ENCODE data around the gene GRK5.
"Not testable (repeated sequence)": the region's sequence is repeated elsewhere in the genome, so short reads cannot be mapped to it uniquely, and the experiment has no call there.

Gene GRK5

GRCh38 chr10:119449760-119450461 lies 242.5 kb downstream of the GRK5 start:
- peak; percentile 35 for DNase-seq

DNA sequence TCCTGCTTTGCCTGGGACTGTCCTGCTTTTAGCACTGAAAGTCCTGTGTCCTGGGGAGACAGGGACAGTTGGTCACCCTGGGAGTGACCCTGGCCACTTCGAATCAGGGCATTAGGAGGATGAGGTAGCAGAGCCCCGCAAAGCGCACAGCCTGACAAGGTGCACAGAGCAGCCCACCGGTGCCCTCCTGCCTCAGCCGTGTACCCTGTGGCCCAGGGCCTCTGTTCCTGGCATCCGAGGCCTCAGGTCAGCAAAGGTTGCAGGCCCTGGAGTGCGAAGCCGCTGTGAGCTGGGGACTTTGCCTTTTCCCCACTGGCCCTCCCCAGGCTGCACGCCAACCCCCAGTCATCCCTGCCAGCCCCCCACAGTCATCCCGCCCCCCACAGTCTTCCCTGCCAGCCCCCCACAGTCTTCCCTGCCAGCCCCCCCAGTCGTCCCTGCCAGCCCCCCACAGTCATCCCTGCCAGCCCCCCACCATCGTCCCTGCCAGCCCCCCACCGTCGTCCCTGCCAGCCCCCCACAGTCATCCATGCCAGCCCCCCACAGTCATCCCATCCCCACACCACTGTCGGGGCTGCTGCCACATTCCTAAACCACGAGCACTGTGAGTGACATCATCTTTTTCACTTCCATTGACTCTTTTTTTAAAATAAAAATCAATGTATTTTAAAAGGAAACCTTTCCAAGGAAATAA lies 243.4 kb downstream of the GRK5 start:
- DNase-seq = no peak

GRCh38 chr10:119451300-119451896 lies 244.0 kb downstream of the GRK5 start:
- DNase-seq = no peak

DNA sequence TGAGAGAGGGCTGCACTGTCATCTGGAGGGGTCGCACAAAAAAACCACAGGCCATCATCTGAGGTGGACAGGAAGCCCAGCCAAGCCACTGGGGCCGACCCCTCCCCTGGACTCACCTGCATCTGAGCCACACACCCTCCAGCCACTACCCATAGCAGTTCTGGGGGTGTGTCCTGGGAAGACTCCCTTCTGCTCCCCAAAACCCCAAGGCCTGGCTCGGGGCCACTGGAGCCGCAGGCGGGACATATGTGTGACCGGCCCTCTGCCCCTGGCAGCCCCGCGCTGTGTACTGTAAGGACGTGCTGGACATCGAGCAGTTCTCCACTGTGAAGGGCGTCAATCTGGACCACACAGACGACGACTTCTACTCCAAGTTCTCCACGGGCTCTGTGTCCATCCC lies 245.0 kb downstream of the GRK5 start:
- no peak for DNase-seq

DNA sequence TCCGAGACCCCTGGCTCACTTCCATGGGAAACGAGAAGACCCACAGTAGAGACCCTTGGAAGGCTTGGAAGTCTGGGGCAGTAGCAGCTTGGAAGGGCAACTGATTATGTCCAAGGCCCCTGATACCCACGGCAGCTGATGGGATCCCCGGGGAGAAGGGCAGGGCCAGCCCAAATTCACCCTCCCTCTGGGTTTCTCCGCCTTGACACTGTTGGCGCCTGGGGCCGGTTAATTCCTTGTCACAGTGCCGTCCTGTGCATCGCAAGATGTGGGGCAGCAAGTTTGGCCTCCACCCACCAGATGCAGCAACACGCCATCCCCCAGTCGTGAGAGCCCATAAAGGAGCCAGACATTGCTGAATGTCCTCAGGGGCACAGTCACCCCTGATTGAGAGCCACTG lies 245.9 kb downstream of the GRK5 start:
- no peak for DNase-seq

DNA sequence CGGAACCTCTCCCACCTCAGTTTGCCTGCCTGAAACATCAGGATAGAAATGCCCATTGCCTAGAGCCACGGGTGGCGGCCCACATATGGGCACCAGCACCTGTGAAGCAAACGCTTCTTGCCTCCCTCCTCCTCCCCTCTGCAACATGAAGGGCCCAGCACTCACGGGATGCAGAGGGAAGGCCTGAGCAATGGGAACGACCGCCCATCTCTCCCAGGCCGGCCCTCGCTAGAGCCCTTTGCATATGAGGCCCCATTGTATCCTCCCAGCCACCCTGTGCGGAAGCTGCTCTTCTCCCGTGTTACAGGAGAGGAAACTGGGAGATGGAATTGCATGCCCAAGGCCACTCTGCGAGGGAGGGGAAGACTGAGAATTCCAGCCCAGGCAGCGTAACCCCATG lies 246.9 kb downstream of the GRK5 start:
- DNase-seq = no peak

- DNase-seq = no peak
Measured at GRCh38 chr10:119454990-119455389, 247.6 kb downstream of the GRK5 start.

- DNase-seq = no peak
Measured at GRCh38 chr10:119455609-119456434, 248.5 kb downstream of the GRK5 start.

DNA sequence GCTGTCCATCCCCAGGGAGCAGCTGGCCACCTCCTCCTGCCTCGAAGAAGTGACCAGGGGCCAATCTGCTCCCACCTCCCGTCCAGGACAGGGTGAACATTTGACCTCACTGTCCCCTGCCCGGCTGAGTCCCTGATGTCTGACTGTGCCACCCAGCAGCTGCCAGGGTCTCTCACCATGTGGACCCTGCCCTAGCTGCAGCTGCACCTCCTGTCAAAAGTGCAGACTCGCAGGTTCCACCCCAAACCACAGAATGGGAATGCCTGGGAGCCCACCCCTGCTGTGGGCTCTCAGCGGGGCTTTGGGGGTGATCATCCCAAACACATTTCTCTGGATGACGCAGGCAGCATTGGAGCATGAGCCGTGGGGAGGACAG lies 249.1 kb downstream of the GRK5 start:
- DNase-seq = no peak

- DNase-seq = no peak
Measured at GRCh38 chr10:119457966-119458766, 250.8 kb downstream of the GRK5 start.

DNA sequence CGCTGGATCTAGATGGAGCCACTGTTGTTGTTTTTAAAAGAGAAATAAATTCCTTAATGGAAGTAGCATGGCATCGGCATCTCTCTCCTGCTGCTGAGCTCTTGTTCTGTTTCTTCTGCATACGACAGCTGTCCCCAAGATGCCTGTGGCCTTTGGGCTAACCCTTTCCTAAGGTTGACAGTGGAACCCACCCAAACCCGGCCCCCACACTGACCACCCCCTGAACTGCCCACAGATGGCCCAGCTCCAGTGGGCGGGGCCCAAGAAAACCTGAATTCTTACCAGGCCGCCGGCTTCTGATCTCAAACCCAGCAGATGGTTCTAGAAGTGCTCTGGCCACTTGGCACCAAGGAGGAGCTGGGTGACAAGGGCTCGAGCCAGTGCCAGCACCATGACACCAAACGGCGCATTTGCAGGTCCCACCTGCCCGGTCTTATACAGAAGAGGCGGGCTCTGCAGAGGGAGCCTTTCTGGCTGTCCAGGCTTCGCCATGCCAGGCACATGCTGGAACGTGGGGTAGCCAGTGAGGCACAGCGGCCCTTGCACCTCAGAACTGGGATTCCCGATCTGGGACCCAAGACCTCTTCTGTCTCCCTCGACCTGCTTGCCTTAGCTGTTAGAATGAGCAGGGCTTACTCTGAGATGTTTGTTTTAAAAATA lies 252.4 kb downstream of the GRK5 start:
- no peak for DNase-seq

DNA sequence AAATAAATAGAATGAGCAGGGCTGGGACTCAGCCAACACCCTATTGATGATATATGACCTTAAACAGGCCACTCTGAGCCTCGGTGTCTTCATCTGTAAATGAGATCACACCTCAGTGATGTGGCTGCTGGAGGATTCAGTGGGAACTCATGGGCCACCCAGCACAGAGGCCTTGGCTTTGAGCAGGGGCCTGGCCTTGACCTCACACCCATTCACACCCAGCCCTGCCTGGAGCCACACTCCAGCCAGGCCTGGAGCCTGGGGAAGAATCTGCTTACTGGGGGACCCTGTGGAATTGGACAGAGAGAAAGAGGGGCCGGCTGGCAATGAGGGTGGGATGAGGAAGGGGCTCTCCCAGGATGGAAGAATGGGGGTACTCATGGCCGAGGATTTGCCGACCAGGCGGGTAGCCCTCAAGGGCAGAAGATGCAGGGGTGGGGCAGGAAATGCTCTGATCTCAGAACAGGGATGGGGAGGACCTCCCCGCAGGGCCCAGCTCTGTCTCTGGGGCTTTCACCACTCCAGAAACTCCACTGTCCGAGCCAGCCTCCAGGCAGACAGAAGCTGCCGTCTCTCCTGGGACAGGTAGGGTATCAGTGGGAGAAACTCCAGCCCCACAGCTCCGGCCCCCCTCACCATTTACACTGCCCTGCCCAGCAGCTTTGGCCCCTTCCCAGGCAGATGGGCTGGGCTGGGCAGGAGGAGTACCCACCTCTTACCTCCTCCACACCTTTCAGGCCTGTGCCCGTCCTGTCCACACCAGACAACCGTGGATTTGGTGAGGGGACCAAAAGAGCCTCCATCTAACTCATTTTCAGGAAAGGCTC lies 253.2 kb downstream of the GRK5 start:
- no peak for DNase-seq

DNA sequence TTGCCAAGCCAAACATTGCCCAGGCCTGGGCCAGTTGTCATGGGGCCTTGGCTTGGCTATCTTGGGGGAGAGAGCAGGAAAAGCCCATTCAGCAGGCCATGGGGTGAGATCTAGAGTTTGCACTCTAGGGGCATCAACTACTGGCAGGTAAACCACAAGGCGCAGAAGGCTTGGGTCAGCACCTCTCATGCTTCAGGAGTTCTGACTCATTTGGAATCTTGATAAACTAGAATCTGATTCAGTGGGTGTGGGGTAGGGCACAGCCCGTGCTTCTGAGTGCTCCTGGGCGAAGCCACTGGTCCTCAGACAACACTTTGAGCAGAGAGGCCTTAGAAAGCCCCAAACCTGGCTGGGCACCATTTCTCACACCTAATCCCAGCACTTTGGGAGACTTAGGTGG lies 254.0 kb downstream of the GRK5 start:
- DNase-seq = peak; percentile 77

DNA sequence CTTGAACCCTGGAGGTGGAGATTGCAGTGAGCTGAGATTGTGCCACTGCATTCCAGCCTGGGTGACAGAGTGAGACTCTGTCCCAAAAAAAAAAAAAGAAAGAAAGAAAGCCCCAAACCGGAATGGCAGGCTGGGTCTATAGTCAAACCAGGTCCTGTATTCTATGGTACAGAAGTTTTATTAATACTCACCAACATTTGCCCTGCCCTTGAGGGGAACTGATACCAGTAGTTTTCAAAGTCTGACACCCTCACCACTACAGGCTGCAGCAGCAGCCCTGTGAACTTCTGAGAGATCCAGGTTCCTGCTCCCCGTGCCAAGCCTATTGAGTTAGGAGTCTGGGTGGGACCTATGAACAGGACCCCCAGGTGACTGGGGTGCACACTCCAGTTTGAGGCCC lies 254.6 kb downstream of the GRK5 start:
- DNase-seq = no peak

DNA sequence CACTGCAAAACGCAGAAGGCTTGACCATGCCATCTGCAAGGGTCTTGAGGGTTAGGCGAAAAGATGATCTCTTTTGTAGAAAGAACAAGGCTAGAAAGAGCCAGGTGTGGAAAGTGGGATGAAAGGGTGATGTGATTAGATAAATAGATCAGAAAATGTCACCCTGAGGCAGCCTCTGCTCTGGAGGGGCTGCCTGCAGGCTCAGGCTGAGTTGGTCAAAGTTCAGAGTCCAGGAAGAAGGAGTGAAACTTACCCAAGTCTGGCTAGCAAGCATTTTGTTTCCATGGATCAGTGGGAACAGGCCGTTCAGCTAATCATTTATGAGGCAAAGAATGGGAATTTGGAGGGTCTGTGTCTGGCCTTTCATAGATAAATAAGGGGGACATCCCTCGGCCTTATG lies 255.4 kb downstream of the GRK5 start:
- DNase-seq = no peak

DNA sequence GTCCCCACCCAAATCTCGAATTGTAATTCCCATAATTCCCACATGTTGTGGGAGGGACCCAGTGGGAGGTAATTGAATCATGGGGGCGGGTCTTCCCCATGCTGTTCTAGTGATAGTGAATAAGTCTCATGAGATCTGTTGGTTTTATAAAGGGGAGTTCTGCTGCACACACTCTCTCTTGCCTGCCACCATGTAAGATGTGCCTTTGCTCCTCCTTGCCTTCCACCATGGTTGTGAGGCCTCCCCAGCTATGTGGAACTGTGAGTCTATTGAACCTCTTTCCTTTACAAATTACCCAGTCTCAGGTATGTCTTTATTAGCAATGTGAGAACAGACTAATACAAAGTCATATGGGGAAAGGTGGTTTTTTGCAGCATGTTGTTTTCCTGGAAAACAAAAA lies 255.8 kb downstream of the GRK5 start:
- DNase-seq = not testable (repeated sequence)

- DNase-seq = no peak
Measured at GRCh38 chr10:119465085-119465484, 257.7 kb downstream of the GRK5 start.

DNA sequence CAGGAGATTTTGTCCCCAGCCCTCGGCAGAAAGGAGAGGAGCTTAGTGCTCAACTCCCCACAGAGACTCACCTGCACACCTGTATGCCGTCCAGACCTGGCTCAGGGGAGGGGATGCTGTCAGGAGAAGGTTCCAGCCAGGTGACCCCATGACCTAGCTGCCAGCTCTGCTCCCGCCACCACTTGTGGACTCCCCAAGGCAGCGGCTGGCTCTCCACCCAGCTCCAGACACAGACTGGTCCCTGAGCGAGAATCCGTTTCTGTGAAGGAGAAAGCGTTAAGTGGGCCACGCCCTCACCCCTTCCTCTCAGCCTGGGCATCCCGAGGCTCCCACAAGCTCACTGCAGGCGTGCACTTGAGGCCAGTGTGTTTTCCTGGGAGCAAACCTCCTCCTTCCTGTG lies 258.7 kb downstream of the GRK5 start:
- DNase-seq = no peak

DNA sequence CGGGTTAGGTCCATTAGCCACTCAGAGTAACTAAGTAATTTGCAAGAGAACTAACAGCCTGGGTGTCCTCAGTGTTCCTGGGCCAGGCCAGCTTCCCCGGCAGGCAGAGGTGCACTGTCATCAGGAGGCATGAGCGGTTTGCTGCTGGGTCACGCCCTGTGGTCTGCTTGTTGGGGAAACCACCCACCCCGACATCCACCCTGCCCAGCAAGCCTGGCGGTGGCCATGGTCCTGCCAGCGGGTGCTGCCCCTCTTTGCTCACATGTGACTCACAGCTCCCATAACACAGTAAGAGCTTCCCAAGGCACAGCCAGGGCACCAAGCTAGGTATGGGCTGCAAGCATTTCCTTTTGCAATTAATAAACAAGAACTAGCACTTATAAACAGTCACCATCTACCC lies 259.3 kb downstream of the GRK5 start:
- DNase-seq = no peak

DNA sequence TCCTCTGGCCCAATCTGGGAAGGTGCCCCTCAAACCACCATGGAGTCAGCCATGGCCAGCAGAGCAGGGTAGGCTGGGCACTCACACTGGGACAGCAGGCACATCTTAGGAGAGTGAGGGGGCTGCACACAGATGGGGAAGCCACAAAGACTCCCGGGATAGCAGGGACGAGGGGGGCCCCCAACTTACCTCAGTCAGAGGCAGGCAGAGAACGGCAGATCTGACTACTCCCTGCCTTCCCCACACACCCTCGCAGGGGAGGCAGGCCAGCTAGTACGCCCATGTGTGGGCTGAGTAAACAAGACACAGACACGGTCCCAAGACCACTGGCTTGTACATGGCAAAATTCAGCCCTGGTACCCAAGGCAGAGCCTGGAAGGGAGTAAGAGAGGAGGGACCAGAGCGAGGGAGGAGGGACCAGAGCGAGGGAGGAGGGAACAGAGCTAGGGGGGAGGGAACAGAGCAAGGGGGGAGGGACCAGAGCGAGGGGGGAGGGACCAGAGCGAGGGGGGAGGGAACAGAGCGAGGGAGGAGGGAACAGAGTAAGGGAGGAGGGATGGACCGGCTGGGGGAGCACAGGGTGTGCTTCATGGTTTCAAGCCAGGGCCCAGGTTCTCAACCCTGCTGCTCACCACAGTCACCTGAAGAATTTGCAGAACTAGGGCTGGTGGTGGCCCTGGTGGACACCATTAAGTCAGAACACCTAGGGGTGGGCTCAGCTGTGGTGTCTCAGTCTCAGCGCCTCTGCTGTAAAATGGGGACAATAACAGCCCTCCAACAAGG lies 261.4 kb downstream of the GRK5 start:
- no peak for DNase-seq
